WI38 (cell line): ENCODE results near the gene STAB1.

ENCODE experiments used
- H3K4me3 ChIP-seq: 2 replicates; pipeline ENCODE4 v1.5.1; 2011; ENCODE audit warnings: low read depth, mild to moderate bottlenecking, control low read depth, low read length
- TF ChIP-seq, protein P1 (sequence below): IDR thresholded peaks from 2 replicates; pipeline ENCODE4 v1.5.1; 2012; ENCODE audit warnings: low read depth, mild to moderate bottlenecking, control low read depth, low read length

The STAB1 gene

GRCh38 chr3:52519445-52520140 is 24.5 kb downstream of the STAB1 start:
- no peak overlapping the region for H3K4me3 ChIP-seq
- TF ChIP-seq, protein P1, sequence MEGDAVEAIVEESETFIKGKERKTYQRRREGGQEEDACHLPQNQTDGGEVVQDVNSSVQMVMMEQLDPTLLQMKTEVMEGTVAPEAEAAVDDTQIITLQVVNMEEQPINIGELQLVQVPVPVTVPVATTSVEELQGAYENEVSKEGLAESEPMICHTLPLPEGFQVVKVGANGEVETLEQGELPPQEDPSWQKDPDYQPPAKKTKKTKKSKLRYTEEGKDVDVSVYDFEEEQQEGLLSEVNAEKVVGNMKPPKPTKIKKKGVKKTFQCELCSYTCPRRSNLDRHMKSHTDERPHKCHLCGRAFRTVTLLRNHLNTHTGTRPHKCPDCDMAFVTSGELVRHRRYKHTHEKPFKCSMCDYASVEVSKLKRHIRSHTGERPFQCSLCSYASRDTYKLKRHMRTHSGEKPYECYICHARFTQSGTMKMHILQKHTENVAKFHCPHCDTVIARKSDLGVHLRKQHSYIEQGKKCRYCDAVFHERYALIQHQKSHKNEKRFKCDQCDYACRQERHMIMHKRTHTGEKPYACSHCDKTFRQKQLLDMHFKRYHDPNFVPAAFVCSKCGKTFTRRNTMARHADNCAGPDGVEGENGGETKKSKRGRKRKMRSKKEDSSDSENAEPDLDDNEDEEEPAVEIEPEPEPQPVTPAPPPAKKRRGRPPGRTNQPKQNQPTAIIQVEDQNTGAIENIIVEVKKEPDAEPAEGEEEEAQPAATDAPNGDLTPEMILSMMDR = no peak

GRCh38 chr3:52520141-52520667 is 25.1 kb downstream of the STAB1 start:
- H3K4me3 ChIP-seq = no peak overlapping the region
- TF ChIP-seq, protein P1 = no peak

GRCh38 chr3:52520716-52521487 is 25.8 kb downstream of the STAB1 start:
- TF ChIP-seq, protein P1 = no peak
- H3K4me3 ChIP-seq = no peak overlapping the region

- H3K4me3 ChIP-seq = no peak overlapping the region
- TF ChIP-seq, protein P1 = no peak
These were observed 26.3 kb downstream of the STAB1 start for GRCh38 chr3:52521488-52521824.

DNA sequence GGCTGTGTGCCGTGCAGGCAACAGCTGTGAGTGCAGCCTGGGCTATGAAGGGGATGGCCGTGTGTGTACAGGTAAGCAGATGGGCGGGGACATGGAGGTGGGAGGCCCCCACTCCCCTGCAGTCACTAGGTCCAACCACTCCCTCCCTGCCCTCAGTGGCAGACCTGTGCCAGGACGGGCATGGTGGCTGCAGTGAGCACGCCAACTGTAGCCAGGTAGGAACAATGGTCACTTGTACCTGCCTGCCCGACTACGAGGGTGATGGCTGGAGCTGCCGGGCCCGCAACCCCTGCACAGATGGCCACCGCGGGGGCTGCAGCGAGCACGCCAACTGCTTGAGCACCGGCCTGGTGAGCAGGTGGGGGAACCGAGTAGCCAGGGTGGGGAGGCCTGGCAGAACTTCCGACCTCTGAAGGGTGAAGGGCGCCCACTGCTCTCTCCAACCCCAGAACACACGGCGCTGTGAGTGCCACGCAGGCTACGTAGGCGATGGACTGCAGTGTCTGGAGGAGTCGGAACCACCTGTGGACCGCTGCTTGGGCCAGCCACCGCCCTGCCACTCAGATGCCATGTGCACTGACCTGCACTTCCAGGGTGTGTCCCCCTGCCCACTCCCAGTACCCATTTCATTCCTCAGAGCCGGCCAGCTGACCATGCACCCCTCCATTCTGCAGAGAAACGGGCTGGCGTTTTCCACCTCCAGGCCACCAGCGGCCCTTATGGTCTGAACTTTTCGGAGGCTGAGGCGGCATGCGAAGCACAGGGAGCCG is 26.9 kb downstream of the STAB1 start:
- TF ChIP-seq, protein P1 = no peak
- no peak overlapping the region for H3K4me3 ChIP-seq

- TF ChIP-seq, protein P1 = no peak
- H3K4me3 ChIP-seq = no peak overlapping the region
These were observed 27.6 kb downstream of the STAB1 start for GRCh38 chr3:52522651-52523251.
